Left lung (tissue), 10 donors: ENCODE data around the gene MMEL1. TPM values are rescaled to one million over a fixed set of nuclear protein-coding genes. Genes with fewer than 3 reads are reported as not detected.

Experiments
- ATAC-seq: fragments of 200-7000 bp; cut with Tn5 transposase; one replicate; pipeline ENCODE4 v1.9.1; 2020; ENCODE audit warnings: moderate library complexity
- DNase-seq, 4 donors: peaks; one replicate each; pipeline ENCODE4 v3.0.0-alpha.2; 2013 to 2020
- H3K27ac ChIP-seq, 2 donors: fragments of 200-600 bp; sonication (generic) in 1 of 2; one replicate each; pipeline versions ENCODE4 v1.5.0 to v1.8.0; 2020 to 2021
- H3K27me3 ChIP-seq, 2 donors: fragments of 200-600 bp; sonication (generic) in 1 of 2; one replicate each; pipeline versions ENCODE4 v1.5.0 to v1.8.0; 2020 to 2021
- H3K36me3 ChIP-seq, 2 donors: fragments of 200-600 bp; sonication (generic) in 1 of 2; one replicate each; pipeline versions ENCODE4 v1.5.0 to v1.8.0; 2020 to 2021
- H3K4me1 ChIP-seq, 2 donors: fragments of 200-600 bp; one replicate each; pipeline ENCODE4 v1.8.0; 2021
- H3K4me3 ChIP-seq, 2 donors: fragments of 200-600 bp; sonication (generic) in 1 of 2; one replicate each; pipeline versions ENCODE4 v1.5.0 to v1.8.0; 2020 to 2021; ENCODE audit warnings: mild to moderate bottlenecking in 1 of 2
- H3K9me3 ChIP-seq, 2 donors: fragments of 200-600 bp; sonication (generic) in 1 of 2; one replicate each; pipeline versions ENCODE4 v1.5.0 to v1.8.0; 2020 to 2021
- intact Hi-C, 2 donors: fragments of 100-400 bp; cut with DNase I; formaldehyde crosslinking; loops; one replicate each; pipeline versions ENCODE4 v1.11.2 to v1.14.2; 2022
- polyA plus RNA-seq, 6 donors: library from polyadenylated mRNA; unstranded; fragments of 120-200 nt; gene quantifications; one replicate each; pipeline ENCODE4 v1.2.1, GENCODE V29; 2013; ENCODE audit not compliant: insufficient read length in 6 of 6
- total RNA-seq, 2 donors: library from RNA; stranded (reverse); fragmentation: NEBNext Ultra II Directional; extraction: Animal tissue kit (Norgen Biotek cat#: 25700); gene quantifications; one replicate each; pipeline ENCODE4 v1.2.1, GENCODE V29; 2021
- TF ChIP-seq, protein P1 (sequence below), 2 donors: fragments of 200-600 bp; sonication (generic) in 1 of 2; IDR thresholded peaks; one replicate each; pipeline versions ENCODE4 v1.5.0 to v1.8.0; 2021; ENCODE audit warnings: antibody characterized with exemption in 2 of 2
- donor health status: DM: no; HTN: yes; CAD: no.
- donor health status: DM: no; HTN: no; CAD: no.

Gene MMEL1
- total and polyA plus RNA-seq, 8 donors, result 3.4 to 9.1 (median 3.9) TPM

DNA sequence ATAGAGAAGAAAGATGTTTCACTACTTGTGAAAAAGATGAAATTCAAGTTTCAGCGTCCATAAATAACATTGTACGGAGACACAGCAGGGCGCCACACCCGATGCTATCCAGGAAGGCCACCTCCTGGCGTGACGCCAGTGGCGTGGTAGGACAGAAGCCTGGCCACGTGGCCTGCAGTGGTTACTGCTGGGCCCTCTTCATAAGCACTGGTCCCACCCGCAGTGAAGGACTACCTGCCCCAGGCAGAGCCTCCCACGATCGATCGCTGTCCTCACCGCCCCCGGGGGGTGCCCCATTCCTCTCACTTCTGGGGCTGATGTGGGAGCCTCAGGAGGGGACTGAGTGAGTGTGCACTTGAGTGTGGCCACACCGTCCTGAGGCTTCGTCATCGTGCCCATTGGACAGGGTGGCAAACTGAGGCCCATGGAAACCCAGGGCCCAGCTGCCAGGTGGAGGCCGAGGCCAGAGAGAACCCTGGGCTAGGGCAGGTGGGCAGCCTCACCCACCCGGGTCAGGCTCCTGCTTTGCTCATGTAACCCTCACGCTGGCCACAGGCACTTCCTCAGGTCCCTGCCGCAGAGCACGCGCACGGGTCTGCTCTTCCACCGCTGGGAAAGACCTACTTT, 91.1 kb downstream of the MMEL1 start:
- Histone ChIP-seq H3K4me1 (peaks cover 9 to 44% of the 10 kb centered on the region in 2 donors), H3K27ac (no peak overlapping the region), H3K36me3 (no peaks in the 10 kb centered on the region), H3K4me3 (no peak overlapping the region), H3K9me3 (no peaks in the 10 kb centered on the region), H3K27me3 (peaks cover 3 to 42% of the 10 kb centered on the region in 2 donors)
- TF ChIP-seq, protein P1, sequence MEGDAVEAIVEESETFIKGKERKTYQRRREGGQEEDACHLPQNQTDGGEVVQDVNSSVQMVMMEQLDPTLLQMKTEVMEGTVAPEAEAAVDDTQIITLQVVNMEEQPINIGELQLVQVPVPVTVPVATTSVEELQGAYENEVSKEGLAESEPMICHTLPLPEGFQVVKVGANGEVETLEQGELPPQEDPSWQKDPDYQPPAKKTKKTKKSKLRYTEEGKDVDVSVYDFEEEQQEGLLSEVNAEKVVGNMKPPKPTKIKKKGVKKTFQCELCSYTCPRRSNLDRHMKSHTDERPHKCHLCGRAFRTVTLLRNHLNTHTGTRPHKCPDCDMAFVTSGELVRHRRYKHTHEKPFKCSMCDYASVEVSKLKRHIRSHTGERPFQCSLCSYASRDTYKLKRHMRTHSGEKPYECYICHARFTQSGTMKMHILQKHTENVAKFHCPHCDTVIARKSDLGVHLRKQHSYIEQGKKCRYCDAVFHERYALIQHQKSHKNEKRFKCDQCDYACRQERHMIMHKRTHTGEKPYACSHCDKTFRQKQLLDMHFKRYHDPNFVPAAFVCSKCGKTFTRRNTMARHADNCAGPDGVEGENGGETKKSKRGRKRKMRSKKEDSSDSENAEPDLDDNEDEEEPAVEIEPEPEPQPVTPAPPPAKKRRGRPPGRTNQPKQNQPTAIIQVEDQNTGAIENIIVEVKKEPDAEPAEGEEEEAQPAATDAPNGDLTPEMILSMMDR (IDR thresholded peaks at IDR 0.05), result no peak
- ATAC-seq, result no peak
- intact Hi-C loops, result loop anchor here in 1 of 2 donors (10.0 kb wide), 1 partner anchor 127 kb away; the partner anchor contains the start of gene PEX10
- DNase-seq, result no peak

DNA sequence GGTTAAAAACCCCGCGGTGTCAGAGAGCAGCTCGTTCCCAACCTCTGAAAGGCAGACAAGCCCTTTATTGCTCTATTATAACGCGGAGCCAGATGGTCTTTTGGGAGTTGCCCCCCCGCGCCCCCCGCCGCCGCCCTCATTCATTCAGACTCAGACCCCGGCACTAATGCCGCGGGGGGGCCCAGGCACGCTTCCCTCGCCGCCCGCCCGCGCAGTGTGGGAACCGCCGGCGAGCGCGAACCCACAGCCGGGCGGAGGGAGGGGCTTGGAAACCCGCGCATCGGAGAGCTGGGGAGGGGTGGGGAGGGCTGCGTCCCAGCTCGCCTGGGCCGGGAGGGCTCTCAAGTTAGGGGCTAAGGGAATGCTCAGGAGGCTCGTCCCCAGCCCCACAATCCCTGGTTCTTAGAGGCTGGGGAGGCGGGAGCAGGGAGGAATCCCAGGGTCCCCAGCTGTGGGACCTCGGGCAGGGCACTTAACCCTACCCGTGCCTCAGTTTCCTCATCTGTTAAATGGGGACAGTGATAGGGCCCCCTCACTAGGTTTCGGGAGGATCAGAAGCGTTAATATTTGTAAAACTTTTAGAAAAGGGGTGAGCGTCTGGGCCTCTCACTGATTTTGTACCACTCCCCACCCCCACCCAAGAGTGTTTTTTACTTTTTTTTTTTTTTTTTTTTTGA, 91.9 kb downstream of the MMEL1 start:
- H3K4me1 ChIP-seq, result peaks cover 9 to 38% of the 10 kb centered on the region in 2 donors
- DNase-seq (no peak), ATAC-seq (no peak)
- no peaks in the 10 kb centered on the region for H3K9me3 ChIP-seq
- intact Hi-C loops, result loop anchor here in 1 of 2 donors (10.0 kb wide), 1 partner anchor 126 kb away; the partner anchor contains the start of gene PEX10
- H3K27ac ChIP-seq, result no peak overlapping the region
- H3K4me3 ChIP-seq, result no peak overlapping the region
- TF ChIP-seq, protein P1 (IDR thresholded peaks at IDR 0.05), result no peak
- no peaks in the 10 kb centered on the region for H3K36me3 ChIP-seq
- peaks cover 3 to 43% of the 10 kb centered on the region in 2 donors for H3K27me3 ChIP-seq

Other genes starting within 250 kb of the MMEL1 start
- gene MORN1, start 241.5 kb downstream of the MMEL1 start, total RNA-seq, result 1 to 10 TPM; 7.5 to 9.8 TPM
- gene MORN1, start 241.5 kb downstream of the MMEL1 start, polyA plus RNA-seq, result 10 to 100 TPM; 12.8 to 17.8 (median 15.1) TPM
- gene RER1, start 241.2 kb downstream of the MMEL1 start, total RNA-seq, result 100 to 1,000 TPM; 163 to 167 TPM
- 100 to 1,000 TPM in 2 of 6 donors, 10 to 100 TPM in 4; 89.6 to 107 (median 98.3) TPM for gene RER1, start 241.2 kb downstream of the MMEL1 start, polyA plus RNA-seq
- 10 to 100 TPM; 14.3 to 16.3 TPM for gene PEX10, start 220.5 kb downstream of the MMEL1 start, total RNA-seq
- 10 to 100 TPM; 15.5 to 22.9 (median 19.2) TPM for gene PEX10, start 220.5 kb downstream of the MMEL1 start, polyA plus RNA-seq
- gene PLCH2, start 156.7 kb downstream of the MMEL1 start, total RNA-seq, result 1 to 10 TPM in 1 of 2 donors, under 1 TPM in 1; 0.67 to 1.3 TPM
- gene PLCH2, start 156.7 kb downstream of the MMEL1 start, polyA plus RNA-seq, result 1 to 10 TPM; 2.3 to 6.5 (median 4.4) TPM
- gene PANK4, start 106.4 kb downstream of the MMEL1 start, total RNA-seq, result 10 to 100 TPM; 29.2 to 29.9 TPM
- gene PANK4, start 106.4 kb downstream of the MMEL1 start, polyA plus RNA-seq, result 10 to 100 TPM; 23.2 to 30.9 (median 26.6) TPM
- 1 to 10 TPM in 1 of 2 donors, under 1 TPM in 1; 0.89 to 1.2 TPM for gene HES5, start 102.8 kb downstream of the MMEL1 start, total RNA-seq
- under 1 TPM; 0.21 to 0.91 (median 0.48) TPM for gene HES5, start 102.8 kb downstream of the MMEL1 start, polyA plus RNA-seq
- gene TNFRSF14, start 76.6 kb downstream of the MMEL1 start, total RNA-seq, result 100 to 1,000 TPM in 1 of 2 donors, 10 to 100 TPM in 1; 90.8 to 109 TPM
- 10 to 100 TPM; 24.2 to 38.2 (median 28.5) TPM for gene TNFRSF14, start 76.6 kb downstream of the MMEL1 start, polyA plus RNA-seq
- gene PRXL2B, start 46.2 kb downstream of the MMEL1 start, total RNA-seq, result 10 to 100 TPM; 33.2 to 43.4 TPM
- gene PRXL2B, start 46.2 kb downstream of the MMEL1 start, polyA plus RNA-seq, result 10 to 100 TPM; 36.9 to 62.5 (median 49.2) TPM
- gene TTC34, start 168.7 kb upstream of the MMEL1 start, total RNA-seq, result 1 to 10 TPM in 1 of 2 donors, under 1 TPM in 1; 0.44 to 1.2 TPM
- gene TTC34, start 168.7 kb upstream of the MMEL1 start, polyA plus RNA-seq, result under 1 TPM; 0.58 to 0.91 (median 0.69) TPM